ENCODE measurements around the gene UBA6. TPM values are rescaled to one million over a fixed set of nuclear protein-coding genes. Genes with fewer than 3 reads are reported as not detected.

Gene UBA6
- total and polyA plus RNA-seq, 2 donors: 13.8 to 53.5 TPM

DNA sequence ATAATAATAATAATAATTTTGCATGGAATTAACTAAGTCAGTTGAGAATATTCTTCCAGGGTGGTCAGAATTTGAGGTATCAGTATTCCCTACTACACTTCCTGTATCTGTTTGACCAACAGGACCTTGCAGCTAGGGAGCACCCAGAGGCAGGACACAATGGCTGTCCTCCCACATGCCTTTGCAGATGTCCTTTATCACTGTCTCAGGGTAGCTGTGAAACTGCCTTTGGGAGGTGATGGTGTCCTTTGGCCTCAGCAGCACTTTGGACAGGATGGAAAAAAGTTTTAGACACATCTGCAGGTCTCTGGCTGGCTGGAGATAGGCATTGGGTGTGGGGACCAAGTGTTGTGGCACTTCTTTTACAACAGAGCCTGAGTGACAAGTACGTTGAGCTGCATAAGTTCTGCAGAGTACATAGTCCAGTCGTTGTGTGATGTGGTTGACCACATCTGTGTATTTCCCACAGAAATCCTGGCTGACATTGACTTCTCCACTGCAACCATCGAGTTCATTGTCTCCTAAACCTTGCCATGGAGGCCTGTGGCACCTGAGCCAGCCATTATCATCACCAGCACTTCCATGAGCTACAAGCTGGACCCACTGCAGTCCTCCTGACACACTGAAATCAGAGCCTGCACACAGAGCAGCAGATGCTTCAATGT, 19.1 kb upstream of the UBA6 start:
- no peaks in the 10 kb centered on the region for H3K4me1 ChIP-seq (ENCODE audit: control insufficient read depth in 2 of 2, insufficient read depth in 2 of 2, low read length in 2 of 2)
- H3K9me3 ChIP-seq (ENCODE audit: control insufficient read depth in 2 of 2, insufficient read depth in 1 of 2, low read length in 1 of 2): peaks cover 1 to 4% of the 10 kb centered on the region in 2 donors
- no peak overlapping the region for H3K27ac ChIP-seq (ENCODE audit: low read depth in 1 of 2, low read length in 1 of 2)
- no peaks in the 10 kb centered on the region for H3K27me3 ChIP-seq (ENCODE audit: control insufficient read depth in 2 of 2, insufficient read depth in 1 of 2, low read length in 1 of 2)
- whole genome bisulfite sequencing: 77% methylated on average over 3 of the region's 3 CpGs
- H3K4me3 ChIP-seq (ENCODE audit: low read length in 2 of 2): no peak overlapping the region
- no peak for DNase-seq (ENCODE audit: low read depth in 6 of 9, low spot score in 9 of 9)
- H3K36me3 ChIP-seq (ENCODE audit: control insufficient read depth in 2 of 2, insufficient read depth in 2 of 2, low read length in 1 of 2): peaks cover 5 to 8% of the 10 kb centered on the region in 2 donors

DNA sequence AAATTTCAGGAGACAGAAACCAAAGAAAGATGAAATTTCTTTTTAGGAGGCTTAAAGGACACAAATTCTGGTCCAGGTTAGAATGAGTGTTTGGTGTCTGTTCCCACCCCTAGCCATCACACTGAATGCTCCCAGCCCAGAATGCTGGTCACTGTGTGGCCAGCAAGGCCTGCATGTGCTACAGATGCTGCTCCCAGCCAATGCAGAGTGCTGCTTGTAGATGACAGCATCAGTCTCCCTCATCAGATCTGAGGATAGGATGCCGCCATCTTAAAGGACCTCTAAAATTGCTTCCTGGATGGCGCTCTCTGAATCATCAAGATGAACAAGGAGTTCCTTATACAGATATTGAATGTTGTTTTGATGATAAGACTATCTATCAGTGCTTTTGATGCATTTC, 17.9 kb upstream of the UBA6 start:
- DNase-seq (ENCODE audit: low read depth in 6 of 9, low spot score in 9 of 9): no peak
- no peak overlapping the region for H3K27ac ChIP-seq (ENCODE audit: low read depth in 1 of 2, low read length in 1 of 2)
- H3K36me3 ChIP-seq (ENCODE audit: control insufficient read depth in 2 of 2, insufficient read depth in 2 of 2, low read length in 1 of 2): peaks cover 5 to 8% of the 10 kb centered on the region in 2 donors
- peaks cover 0 to 4% of the 10 kb centered on the region in 2 donors for H3K9me3 ChIP-seq (ENCODE audit: control insufficient read depth in 2 of 2, insufficient read depth in 1 of 2, low read length in 1 of 2)
- no peaks in the 10 kb centered on the region for H3K4me1 ChIP-seq (ENCODE audit: control insufficient read depth in 2 of 2, insufficient read depth in 2 of 2, low read length in 2 of 2)
- over 99% methylated on average over 2 of the region's 2 CpGs for WGBS
- H3K27me3 ChIP-seq (ENCODE audit: control insufficient read depth in 2 of 2, insufficient read depth in 1 of 2, low read length in 1 of 2): no peaks in the 10 kb centered on the region
- H3K4me3 ChIP-seq (ENCODE audit: low read length in 2 of 2): no peak overlapping the region

DNA sequence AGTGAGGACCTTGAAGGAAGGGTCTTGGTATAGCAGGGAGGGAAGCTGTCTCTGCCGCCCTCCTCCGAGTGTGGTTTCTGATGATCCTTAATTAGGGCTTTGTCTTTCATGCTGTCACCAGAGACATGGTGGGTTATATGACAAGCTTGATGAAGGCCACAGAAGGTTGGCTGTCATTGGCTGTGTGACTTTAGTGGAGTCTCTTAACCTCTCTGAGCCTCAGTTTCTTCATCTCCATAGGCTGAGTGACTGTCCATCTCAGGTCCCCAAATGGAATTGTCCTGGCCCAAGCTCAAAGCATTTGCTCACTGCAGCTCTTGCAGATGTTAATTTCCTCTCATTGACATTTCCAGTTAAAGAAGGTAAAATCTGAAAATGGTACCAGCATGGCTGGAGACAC, 16.6 kb upstream of the UBA6 start:
- H3K36me3 ChIP-seq (ENCODE audit: control insufficient read depth in 2 of 2, insufficient read depth in 2 of 2, low read length in 1 of 2): peaks cover 5 to 8% of the 10 kb centered on the region in 2 donors
- H3K27me3 ChIP-seq (ENCODE audit: control insufficient read depth in 2 of 2, insufficient read depth in 1 of 2, low read length in 1 of 2): no peaks in the 10 kb centered on the region
- H3K4me1 ChIP-seq (ENCODE audit: control insufficient read depth in 2 of 2, insufficient read depth in 2 of 2, low read length in 2 of 2): no peaks in the 10 kb centered on the region
- H3K9me3 ChIP-seq (ENCODE audit: control insufficient read depth in 2 of 2, insufficient read depth in 1 of 2, low read length in 1 of 2): peaks cover 0 to 4% of the 10 kb centered on the region in 2 donors
- no peak overlapping the region for H3K4me3 ChIP-seq (ENCODE audit: low read length in 2 of 2)
- WGBS: over 99% methylated on average over 2 of the region's 2 CpGs
- DNase-seq (ENCODE audit: low read depth in 6 of 9, low spot score in 9 of 9): no peak
- no peak overlapping the region for H3K27ac ChIP-seq (ENCODE audit: low read depth in 1 of 2, low read length in 1 of 2)

DNA sequence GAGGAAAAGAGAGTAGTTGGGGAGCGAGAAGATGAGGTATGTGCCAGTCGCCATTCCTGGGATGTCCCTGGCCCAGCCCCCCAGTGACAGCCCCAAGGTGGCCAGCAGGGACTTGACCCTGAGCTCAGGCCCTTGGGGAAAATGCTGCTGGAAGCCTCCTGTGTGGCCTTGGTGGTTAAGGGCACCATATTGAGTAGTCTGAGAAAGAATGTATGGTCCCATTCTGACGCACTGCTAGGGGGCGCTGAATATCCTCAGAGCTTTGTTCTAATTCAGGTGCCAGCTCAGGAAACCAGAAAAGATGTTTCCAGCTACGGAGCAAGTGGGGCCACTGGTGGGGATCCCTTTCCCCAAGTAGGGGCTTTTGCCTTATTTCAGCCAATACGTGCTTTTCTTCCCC, 14.0 kb upstream of the UBA6 start:
- DNase-seq (ENCODE audit: low read depth in 6 of 9, low spot score in 9 of 9): no peak
- no peak overlapping the region for H3K4me3 ChIP-seq (ENCODE audit: low read length in 2 of 2)
- peaks cover 0 to 4% of the 10 kb centered on the region in 2 donors for H3K9me3 ChIP-seq (ENCODE audit: control insufficient read depth in 2 of 2, insufficient read depth in 1 of 2, low read length in 1 of 2)
- H3K27ac ChIP-seq (ENCODE audit: low read depth in 1 of 2, low read length in 1 of 2): no peak overlapping the region
- peaks cover 0 to 5% of the 10 kb centered on the region in 2 donors for H3K36me3 ChIP-seq (ENCODE audit: control insufficient read depth in 2 of 2, insufficient read depth in 2 of 2, low read length in 1 of 2)
- H3K4me1 ChIP-seq (ENCODE audit: control insufficient read depth in 2 of 2, insufficient read depth in 2 of 2, low read length in 2 of 2): no peaks in the 10 kb centered on the region
- H3K27me3 ChIP-seq (ENCODE audit: control insufficient read depth in 2 of 2, insufficient read depth in 1 of 2, low read length in 1 of 2): no peaks in the 10 kb centered on the region
- WGBS: 96% methylated on average over 6 of the region's 6 CpGs

DNA sequence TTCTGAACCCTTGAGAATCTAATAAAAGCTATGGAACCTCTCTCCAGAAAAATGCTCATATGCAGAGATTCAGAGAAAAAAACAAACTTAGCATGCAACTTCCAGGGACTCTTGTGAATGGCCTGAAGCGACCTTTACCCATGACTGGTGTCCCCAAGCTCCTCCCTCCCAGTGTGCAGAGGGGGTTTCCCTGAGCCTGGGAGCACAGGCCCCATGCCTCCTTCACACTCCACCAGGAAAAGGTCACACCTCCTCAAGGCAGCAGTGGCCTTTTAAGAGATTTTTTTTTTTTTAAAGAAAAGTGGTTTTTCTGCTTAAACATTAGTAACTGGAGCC, 13.3 kb upstream of the UBA6 start:
- no peak for DNase-seq (ENCODE audit: low read depth in 6 of 9, low spot score in 9 of 9)
- 90% methylated on average over 1 of the region's 1 CpG for WGBS
- Histone ChIP-seq H3K27ac (ENCODE audit: low read depth in 1 of 2, low read length in 1 of 2) (no peak overlapping the region), H3K4me3 (ENCODE audit: low read length in 2 of 2) (no peak overlapping the region), H3K4me1 (ENCODE audit: control insufficient read depth in 2 of 2, insufficient read depth in 2 of 2, low read length in 2 of 2) (no peaks in the 10 kb centered on the region), H3K36me3 (ENCODE audit: control insufficient read depth in 2 of 2, insufficient read depth in 2 of 2, low read length in 1 of 2) (peaks cover 0 to 5% of the 10 kb centered on the region in 2 donors), H3K27me3 (ENCODE audit: control insufficient read depth in 2 of 2, insufficient read depth in 1 of 2, low read length in 1 of 2) (no peaks in the 10 kb centered on the region), H3K9me3 (ENCODE audit: control insufficient read depth in 2 of 2, insufficient read depth in 1 of 2, low read length in 1 of 2) (peaks cover 0 to 4% of the 10 kb centered on the region in 2 donors)

DNA sequence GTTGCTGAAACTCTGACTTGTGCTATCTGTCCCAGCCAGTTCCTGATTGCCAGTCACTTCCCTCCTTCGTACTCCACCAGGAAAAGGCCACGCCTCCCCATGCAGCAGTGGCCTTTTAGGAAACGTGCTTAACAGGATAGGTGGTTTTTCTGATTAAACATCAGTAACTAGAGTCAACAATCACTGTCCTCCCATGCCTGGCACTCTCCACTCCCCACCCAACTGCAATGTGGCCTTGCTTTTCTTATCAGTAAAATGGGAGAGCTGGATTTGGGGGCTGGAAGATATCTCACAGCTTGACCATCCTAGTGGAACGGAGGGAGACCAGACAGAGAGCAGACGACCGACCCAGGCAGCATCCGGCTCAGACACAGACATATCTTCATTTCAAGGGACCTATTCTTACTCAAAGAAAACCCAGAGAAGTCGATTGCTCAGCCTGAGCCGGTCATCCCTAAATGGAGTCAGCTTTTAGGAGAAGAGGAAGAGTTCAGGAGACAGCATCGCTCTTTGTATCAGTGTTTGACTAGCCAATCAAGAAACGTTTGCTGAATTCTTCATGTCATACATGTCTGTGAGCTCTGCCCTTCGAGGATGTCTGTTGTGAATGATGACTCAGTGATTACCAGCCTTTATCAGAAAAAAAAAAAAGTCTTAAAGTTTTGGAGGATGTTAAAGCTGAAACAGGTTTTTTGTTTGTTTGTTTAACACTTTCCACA, 12.7 kb upstream of the UBA6 start:
- no peak overlapping the region for H3K4me3 ChIP-seq (ENCODE audit: low read length in 2 of 2)
- peaks cover 0 to 5% of the 10 kb centered on the region in 2 donors for H3K36me3 ChIP-seq (ENCODE audit: control insufficient read depth in 2 of 2, insufficient read depth in 2 of 2, low read length in 1 of 2)
- no peaks in the 10 kb centered on the region for H3K27me3 ChIP-seq (ENCODE audit: control insufficient read depth in 2 of 2, insufficient read depth in 1 of 2, low read length in 1 of 2)
- peaks cover 0 to 4% of the 10 kb centered on the region in 2 donors for H3K9me3 ChIP-seq (ENCODE audit: control insufficient read depth in 2 of 2, insufficient read depth in 1 of 2, low read length in 1 of 2)
- no peak for DNase-seq (ENCODE audit: low read depth in 6 of 9, low spot score in 9 of 9)
- H3K4me1 ChIP-seq (ENCODE audit: control insufficient read depth in 2 of 2, insufficient read depth in 2 of 2, low read length in 2 of 2): no peaks in the 10 kb centered on the region
- 92% methylated on average over 12 of the region's 12 CpGs for WGBS
- no peak overlapping the region for H3K27ac ChIP-seq (ENCODE audit: low read depth in 1 of 2, low read length in 1 of 2)

DNA sequence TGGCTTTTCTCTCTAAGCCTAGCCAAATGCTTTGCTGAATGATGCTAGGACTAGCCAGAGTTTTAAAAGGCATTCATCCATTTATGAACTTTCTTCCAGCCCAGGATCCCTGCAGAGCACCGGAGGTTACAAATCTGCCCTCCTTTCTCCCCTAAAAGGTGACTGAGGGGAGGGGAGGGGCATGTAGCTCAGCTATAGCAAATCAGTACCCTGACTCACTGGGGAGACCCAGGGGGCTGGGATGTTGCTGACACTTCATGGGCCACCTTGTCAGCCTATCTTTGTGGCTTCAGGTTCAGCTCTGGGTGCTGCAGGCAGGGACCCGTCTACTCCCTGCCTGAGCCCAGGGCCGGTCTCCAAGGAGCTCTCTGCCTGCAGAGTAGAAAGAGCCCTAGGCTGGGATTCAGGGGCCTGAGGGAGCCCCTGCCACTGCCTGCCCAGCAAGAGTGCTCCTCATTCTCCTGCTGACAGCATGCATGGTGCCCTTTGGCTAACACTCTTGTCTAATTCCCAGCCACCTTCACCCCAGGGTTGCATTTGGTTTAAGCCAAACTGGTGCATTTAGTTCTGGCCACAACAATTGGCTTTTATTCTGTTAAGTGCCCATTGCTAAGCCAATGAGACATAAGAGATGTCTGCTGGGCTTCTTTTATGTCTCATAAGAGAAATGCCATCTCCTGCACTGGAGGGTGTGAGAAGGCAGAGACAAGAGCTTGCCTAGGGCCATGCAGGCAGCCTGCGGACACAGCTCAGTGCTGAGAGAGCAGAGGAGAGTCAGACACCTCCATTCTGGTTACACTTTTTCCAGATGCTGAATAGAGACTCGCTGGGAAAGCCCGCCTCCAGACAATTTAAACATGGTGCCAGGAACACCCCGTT, 11.9 kb upstream of the UBA6 start:
- no peaks in the 10 kb centered on the region for H3K27me3 ChIP-seq (ENCODE audit: control insufficient read depth in 2 of 2, insufficient read depth in 1 of 2, low read length in 1 of 2)
- H3K4me1 ChIP-seq (ENCODE audit: control insufficient read depth in 2 of 2, insufficient read depth in 2 of 2, low read length in 2 of 2): no peaks in the 10 kb centered on the region
- H3K27ac ChIP-seq (ENCODE audit: low read depth in 1 of 2, low read length in 1 of 2): no peak overlapping the region
- DNase-seq (ENCODE audit: low read depth in 6 of 9, low spot score in 9 of 9): no peak
- WGBS: 94% methylated on average over 7 of the region's 7 CpGs
- H3K4me3 ChIP-seq (ENCODE audit: low read length in 2 of 2): no peak overlapping the region
- H3K9me3 ChIP-seq (ENCODE audit: control insufficient read depth in 2 of 2, insufficient read depth in 1 of 2, low read length in 1 of 2): peaks cover 0 to 4% of the 10 kb centered on the region in 2 donors
- peaks cover 0 to 5% of the 10 kb centered on the region in 2 donors for H3K36me3 ChIP-seq (ENCODE audit: control insufficient read depth in 2 of 2, insufficient read depth in 2 of 2, low read length in 1 of 2)

DNA sequence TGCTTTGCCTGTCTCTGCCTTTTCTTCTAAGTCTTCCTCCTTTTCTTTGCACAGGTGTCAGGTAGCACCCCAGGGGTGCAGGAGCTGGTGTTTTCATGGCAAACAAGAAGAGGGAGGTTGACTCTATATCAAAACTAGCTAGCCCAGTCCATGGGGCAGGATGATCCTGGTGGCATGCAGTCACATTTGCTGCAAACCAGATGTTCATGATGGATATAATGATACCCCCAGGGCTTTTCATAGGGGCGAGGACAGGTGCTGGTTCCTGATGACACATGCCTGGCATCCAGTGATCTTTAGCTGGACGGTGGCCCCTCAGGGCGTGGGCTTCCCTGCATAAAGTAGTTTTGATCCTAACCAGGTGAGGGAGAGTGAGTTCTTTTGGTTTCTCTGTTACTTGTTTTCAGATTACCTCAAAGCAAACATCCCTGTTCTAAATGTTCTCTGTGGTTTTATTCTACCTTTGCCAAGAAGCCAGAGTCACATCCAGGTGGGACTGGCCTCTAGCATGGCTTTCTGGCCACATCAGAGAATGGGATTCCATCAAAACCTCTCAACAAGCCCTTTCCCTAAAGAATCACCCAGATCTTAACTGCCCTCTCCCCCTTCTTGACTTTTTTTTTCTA, 11.2 kb upstream of the UBA6 start:
- 94% methylated on average over 3 of the region's 3 CpGs for WGBS
- no peaks in the 10 kb centered on the region for H3K4me1 ChIP-seq (ENCODE audit: control insufficient read depth in 2 of 2, insufficient read depth in 2 of 2, low read length in 2 of 2)
- H3K27ac ChIP-seq (ENCODE audit: low read depth in 1 of 2, low read length in 1 of 2): no peak overlapping the region
- peaks cover 0 to 7% of the 10 kb centered on the region in 2 donors for H3K9me3 ChIP-seq (ENCODE audit: control insufficient read depth in 2 of 2, insufficient read depth in 1 of 2, low read length in 1 of 2)
- no peak overlapping the region for H3K4me3 ChIP-seq (ENCODE audit: low read length in 2 of 2)
- no peak for DNase-seq (ENCODE audit: low read depth in 6 of 9, low spot score in 9 of 9)
- peaks cover 0 to 5% of the 10 kb centered on the region in 2 donors for H3K36me3 ChIP-seq (ENCODE audit: control insufficient read depth in 2 of 2, insufficient read depth in 2 of 2, low read length in 1 of 2)
- no peaks in the 10 kb centered on the region for H3K27me3 ChIP-seq (ENCODE audit: control insufficient read depth in 2 of 2, insufficient read depth in 1 of 2, low read length in 1 of 2)
